NCI-H345 treated with DMSO at 0.1 percent for 48 hours (cell line): ENCODE data around the gene UHMK1.
"Not testable (repeated sequence)": the region's sequence is repeated elsewhere in the genome, so short reads cannot be mapped to it uniquely, and the experiment has no call there.

ENCODE experiments used
- DNase-seq: peaks from one replicate; lab custom pipeline; 2025; ENCODE audit not compliant: unreplicated experiment; lab: John Stamatoyannopoulos, UW

Gene UHMK1

DNA sequence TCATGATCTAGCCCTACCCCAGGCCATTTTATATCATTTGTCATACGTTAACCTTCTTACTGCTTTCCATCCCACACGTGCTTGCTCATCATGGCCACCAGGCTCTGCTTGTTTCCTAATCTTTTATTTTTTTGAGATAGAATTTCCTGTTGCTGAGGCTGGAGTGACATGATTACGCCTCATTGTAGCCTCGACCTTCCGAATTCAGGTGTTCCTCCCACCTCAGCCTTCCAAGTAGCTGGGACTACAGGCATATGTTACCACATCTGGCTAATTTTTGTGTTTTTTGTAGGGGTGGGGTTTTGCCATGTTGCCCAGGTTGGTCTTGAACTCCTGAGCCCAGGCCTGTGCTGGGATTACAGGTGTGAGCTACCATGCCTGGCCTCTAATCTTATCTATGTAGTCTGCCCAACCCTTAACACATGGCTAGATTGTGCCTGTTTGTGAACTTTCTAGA is 67.2 kb downstream of the UHMK1 start:
- no peak for DNase-seq

DNA sequence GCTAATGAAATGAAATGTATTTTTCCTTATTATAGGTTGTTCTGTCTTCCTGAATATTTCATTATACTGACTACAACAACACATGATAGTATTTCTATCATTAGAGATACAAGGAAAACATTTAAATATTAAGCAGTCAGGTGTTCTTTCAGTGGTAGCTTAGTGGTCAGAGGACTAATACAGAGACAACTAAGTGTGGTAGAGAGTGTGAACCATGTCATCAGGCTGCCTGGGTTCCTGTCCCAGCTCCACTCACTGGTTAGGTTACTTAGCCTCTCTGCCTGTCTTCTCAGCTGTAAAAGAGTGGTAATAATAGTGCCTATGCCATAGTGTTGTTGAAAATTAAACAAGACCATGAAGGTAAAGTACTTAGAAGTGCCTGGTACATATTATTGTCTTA is 67.8 kb downstream of the UHMK1 start:
- no peak for DNase-seq

DNA sequence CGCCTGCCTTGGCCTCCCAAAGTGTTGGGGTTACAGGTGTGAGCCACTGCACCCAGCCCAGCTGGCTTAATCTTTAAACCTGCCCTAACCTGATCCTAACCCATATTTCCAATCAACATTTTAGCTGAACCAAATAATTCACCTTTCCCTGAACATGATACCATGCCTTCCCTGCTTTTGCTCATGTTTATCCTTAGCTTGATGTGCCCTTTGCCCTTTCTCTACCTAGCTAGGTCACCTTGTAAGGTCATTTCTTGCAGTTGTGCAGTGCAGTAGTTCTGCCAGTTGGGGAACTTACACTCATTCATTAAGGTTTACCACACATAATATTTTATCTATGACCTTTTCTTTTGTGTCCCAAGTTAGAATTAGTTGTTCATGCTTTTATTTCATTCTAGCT is 69.3 kb downstream of the UHMK1 start:
- DNase-seq, result no peak

DNA sequence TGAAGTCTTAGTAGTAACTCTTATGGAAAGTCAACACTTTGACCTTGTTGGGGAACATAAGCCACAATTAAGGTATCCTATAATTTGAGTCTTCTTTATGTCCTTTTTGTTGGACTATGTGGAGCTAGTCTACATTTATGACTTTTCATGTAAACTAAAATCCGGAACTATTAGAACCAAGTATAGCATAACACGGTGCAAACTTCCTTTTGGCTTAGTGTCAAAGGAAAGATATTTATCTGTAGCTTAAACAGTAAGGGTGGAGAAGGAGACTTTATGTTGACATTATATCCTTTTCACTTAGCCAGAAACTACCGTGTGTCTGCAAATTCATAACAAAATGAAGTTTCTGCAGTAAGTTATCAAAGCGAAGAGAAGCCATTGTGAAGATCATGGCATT is 71.2 kb downstream of the UHMK1 start:
- no peak for DNase-seq

DNA sequence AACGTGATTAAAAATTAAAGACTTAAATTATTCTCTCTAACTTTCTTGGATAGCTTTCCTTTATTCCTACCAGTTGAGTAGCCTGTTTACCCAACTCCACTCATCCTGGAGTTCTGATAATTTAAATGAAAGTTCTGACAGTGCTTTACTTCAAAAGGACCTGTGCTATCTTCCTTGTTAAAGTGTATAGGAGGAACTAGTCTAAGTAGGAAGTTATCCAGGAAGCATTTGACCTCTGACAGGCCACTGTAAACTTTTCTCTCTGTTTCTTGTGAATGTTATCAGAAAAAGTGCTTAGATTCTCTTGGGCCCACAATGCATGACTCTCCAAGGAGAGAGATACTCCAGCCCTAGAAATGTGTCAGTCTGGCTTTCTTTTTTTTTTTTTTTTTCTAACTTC is 73.1 kb downstream of the UHMK1 start:
- DNase-seq, result no peak

DNA sequence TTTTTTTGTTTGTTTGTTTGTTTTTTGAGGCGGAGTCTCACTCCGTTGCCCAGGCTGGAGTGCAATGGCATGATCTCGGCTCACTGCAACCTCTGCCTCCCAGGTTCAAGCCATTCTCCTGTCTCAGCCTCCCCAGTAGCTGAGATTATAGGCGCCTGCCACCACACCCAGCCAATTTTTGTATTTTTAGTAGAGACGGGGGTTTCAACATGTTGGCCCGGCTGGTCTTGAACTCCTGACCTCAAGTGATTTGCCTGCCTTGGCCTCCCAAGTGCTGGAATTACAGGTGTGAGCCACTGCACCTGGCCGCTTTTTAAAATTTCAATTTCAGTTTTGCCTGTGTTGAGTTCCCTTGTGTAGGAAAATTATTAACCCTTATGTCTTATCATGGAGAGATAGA is 73.5 kb downstream of the UHMK1 start:
- not testable (repeated sequence) for DNase-seq

DNA sequence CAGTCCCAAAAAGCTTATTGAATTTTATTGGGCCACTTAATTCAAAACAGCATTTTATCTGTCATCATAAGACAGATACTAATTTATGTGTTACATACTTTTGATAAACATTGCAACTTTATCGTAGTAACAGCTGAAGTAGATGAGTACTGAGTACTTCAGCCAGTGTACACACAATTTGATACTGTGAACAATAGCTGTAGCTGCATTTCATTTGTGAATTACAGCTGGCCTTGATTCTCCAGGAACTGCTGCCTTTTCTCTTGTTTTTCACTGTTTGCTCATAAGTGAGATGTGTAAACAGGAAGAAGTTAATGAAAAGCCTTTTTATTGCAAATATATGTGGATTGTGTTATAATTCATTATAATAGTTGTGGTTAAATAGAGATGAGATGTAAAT is 74.1 kb downstream of the UHMK1 start:
- DNase-seq, result peak; percentile 12

DNA sequence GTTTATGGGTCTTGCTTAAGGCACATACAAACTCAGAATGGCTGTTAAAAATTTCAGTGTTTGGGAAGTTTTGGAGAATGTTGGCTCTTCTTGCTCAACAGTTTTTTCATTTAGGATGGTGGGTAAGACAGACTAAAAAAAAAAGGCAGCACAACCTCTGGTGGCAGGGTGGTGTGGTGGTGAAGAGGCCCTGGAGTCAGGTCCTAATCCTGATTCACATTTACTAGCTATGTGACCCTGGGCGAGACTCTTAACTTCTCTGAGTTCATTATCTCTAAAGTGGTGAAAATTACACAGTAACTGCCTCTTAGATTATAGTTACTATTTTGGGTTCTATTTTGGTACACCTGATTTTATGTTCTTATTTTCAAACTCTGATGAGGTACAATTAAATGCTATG is 75.5 kb downstream of the UHMK1 start:
- DNase-seq, result no peak

DNA sequence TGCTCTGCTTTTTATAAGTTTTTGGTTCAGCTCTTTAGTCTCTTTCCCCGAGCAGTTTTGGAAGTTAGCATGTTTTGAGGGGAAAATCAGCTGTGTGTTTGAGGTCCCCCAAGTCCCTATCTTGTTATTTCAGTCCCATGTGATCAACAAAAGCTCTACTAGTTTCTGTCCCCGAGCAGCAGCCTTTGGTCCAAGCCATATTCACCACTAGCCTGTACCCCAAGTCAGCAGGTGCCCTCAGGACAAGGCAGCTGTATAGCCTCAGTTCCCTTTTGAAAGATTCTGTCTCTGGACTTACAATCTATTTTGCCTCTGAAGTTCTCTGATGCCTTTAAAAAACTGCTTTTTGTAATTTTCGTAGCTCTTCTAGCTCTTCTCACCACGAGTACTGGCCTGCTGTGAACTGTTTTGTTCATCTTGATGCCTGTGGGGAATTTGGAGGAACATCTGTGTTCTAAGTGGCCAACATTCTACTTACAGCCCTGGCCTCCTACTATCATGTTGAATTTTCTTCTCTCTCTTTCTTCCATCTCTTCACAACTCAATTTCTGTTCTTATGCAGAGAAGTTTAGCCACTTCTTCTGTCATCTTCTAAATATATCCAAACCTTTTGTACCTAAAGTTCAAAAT is 80.6 kb downstream of the UHMK1 start:
- no peak for DNase-seq

DNA sequence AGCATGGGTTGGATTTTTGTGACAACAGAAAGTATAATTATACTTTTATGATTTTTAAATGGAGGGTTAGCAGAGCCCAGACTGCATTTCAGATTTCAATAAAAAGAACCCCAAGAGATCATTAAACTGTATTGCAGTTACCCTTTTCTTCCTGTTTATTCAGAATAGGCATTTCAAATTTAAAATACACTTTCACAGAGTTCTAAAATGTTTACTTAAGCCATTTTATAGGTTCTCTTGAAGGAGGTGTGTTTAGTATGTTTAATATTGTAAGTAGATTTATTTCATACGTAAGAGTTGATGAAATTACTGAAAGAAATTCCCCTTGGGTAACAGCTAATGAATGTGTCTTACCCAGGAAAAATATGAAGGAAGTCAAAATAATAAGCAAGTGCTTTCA is 81.3 kb downstream of the UHMK1 start:
- no peak for DNase-seq
